ENCODE measurements around the gene HPSE2. TPM values are rescaled to one million over a fixed set of nuclear protein-coding genes. Genes with fewer than 3 reads are reported as not detected.

HPSE2 gene
- total RNA-seq, 1 donor from 2014 or later, result not detected

- Mint-ChIP-seq H3K36me3 (ENCODE audit: low read depth, unreplicated experiment) (no peaks in the 10 kb centered on the region), H3K9me3 (ENCODE audit: unreplicated experiment) (no peaks in the 10 kb centered on the region), H3K27me3 (ENCODE audit: unreplicated experiment) (no peaks in the 10 kb centered on the region), H3K27ac (ENCODE audit: unreplicated experiment) (no peak overlapping the region), H3K4me3 (ENCODE audit: unreplicated experiment) (no peak overlapping the region), H3K4me1 (ENCODE audit: unreplicated experiment) (no peaks in the 10 kb centered on the region)
- TF ChIP-seq CTCF (IDR thresholded peaks at IDR 0.05; ENCODE audit: unreplicated experiment), result no peak
- no peak for DNase-seq (ENCODE audit: low spot score)
Observed at GRCh38 chr10:98971464-98971863, 264.2 kb downstream of the HPSE2 start.

- no peaks in the 10 kb centered on the region for H3K9me3 Mint-ChIP-seq (ENCODE audit: unreplicated experiment)
- no peaks in the 10 kb centered on the region for H3K27me3 Mint-ChIP-seq (ENCODE audit: unreplicated experiment)
- no peaks in the 10 kb centered on the region for H3K36me3 Mint-ChIP-seq (ENCODE audit: low read depth, unreplicated experiment)
- H3K4me1 Mint-ChIP-seq (ENCODE audit: unreplicated experiment), result no peaks in the 10 kb centered on the region
- DNase-seq (ENCODE audit: low spot score), result no peak
- no peak overlapping the region for H3K27ac Mint-ChIP-seq (ENCODE audit: unreplicated experiment)
- TF ChIP-seq CTCF (IDR thresholded peaks at IDR 0.05; ENCODE audit: unreplicated experiment), result no peak
- H3K4me3 Mint-ChIP-seq (ENCODE audit: unreplicated experiment), result no peak overlapping the region
Observed at GRCh38 chr10:98967601-98968000, 268.1 kb downstream of the HPSE2 start.

- no peaks in the 10 kb centered on the region for H3K9me3 Mint-ChIP-seq (ENCODE audit: unreplicated experiment)
- no peak overlapping the region for H3K27ac Mint-ChIP-seq (ENCODE audit: unreplicated experiment)
- H3K4me1 Mint-ChIP-seq (ENCODE audit: unreplicated experiment), result no peaks in the 10 kb centered on the region
- DNase-seq (ENCODE audit: low spot score), result no peak
- H3K27me3 Mint-ChIP-seq (ENCODE audit: unreplicated experiment), result no peaks in the 10 kb centered on the region
- no peak overlapping the region for H3K4me3 Mint-ChIP-seq (ENCODE audit: unreplicated experiment)
- H3K36me3 Mint-ChIP-seq (ENCODE audit: low read depth, unreplicated experiment), result no peaks in the 10 kb centered on the region
- no peak for TF ChIP-seq CTCF (IDR thresholded peaks at IDR 0.05; ENCODE audit: unreplicated experiment)
Observed at GRCh38 chr10:98963608-98964007, 272.0 kb downstream of the HPSE2 start.

- Mint-ChIP-seq H3K27ac (ENCODE audit: unreplicated experiment) (no peak overlapping the region), H3K36me3 (ENCODE audit: low read depth, unreplicated experiment) (no peaks in the 10 kb centered on the region), H3K4me3 (ENCODE audit: unreplicated experiment) (no peak overlapping the region), H3K27me3 (ENCODE audit: unreplicated experiment) (no peaks in the 10 kb centered on the region), H3K9me3 (ENCODE audit: unreplicated experiment) (no peaks in the 10 kb centered on the region), H3K4me1 (ENCODE audit: unreplicated experiment) (no peaks in the 10 kb centered on the region)
- no peak for DNase-seq (ENCODE audit: low spot score)
- no peak for TF ChIP-seq CTCF (IDR thresholded peaks at IDR 0.05; ENCODE audit: unreplicated experiment)
Observed at GRCh38 chr10:98959379-98959778, 276.3 kb downstream of the HPSE2 start.

- TF ChIP-seq CTCF (IDR thresholded peaks at IDR 0.05; ENCODE audit: unreplicated experiment), result no peak
- no peaks in the 10 kb centered on the region for H3K4me1 Mint-ChIP-seq (ENCODE audit: unreplicated experiment)
- H3K27me3 Mint-ChIP-seq (ENCODE audit: unreplicated experiment), result no peaks in the 10 kb centered on the region
- no peak overlapping the region for H3K4me3 Mint-ChIP-seq (ENCODE audit: unreplicated experiment)
- no peaks in the 10 kb centered on the region for H3K36me3 Mint-ChIP-seq (ENCODE audit: low read depth, unreplicated experiment)
- H3K27ac Mint-ChIP-seq (ENCODE audit: unreplicated experiment), result no peak overlapping the region
- no peaks in the 10 kb centered on the region for H3K9me3 Mint-ChIP-seq (ENCODE audit: unreplicated experiment)
- DNase-seq (ENCODE audit: low spot score), result no peak
Observed at GRCh38 chr10:98957801-98958200, 277.9 kb downstream of the HPSE2 start.

All from endothelial cell (in vitro differentiated cells).